ENCODE data around the gene TECPR2. TPM values are rescaled to one million over a fixed set of nuclear protein-coding genes. Genes with fewer than 3 reads are reported as not detected.

Gene TECPR2
- total and polyA plus RNA-seq, 8 donors: 11.6 to 30.1 (median 16.2) TPM

DNA sequence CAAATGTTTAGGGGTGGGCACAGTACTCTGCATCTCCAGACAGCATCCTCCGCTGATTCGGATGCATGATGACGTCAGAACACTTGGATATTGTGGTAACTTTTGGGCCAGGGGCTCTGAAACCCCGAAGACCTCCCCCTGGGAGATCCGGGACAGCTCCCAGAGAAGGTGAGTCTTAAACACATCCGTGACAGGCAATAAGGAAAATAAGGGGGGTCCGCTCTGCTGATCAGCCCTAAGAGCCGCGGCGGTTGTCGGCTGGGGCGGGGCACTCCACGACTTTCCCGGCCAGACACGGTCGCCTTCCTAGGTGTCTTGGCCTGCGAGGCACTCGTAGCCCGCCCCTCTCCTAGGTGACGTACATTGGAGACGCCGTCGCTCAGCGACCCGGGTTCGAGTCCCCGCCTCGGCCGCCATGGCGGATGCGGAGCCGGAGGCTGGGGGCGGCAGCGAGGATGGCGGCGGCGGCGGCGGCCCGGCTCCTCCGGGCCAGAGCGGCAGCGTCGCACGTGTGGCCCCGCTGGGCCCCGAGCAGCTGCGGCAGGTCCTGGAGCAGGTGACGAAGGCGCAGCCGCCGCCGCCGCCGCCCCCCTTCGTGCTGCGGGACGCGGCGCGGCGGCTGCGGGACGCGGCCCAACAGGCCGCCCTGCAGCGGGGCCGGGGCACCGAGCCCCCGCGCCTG is 43.2 kb upstream of the TECPR2 start, which contains the start of gene ZNF839:
TSS of gene ZNF839 (plus strand) at position 396 of the 682 bp plus-strand sequence. CDS start at position 416, 20 bp downstream.
- TF ChIP-seq CTCF (IDR thresholded peaks at IDR 0.05): no peak
- Histone ChIP-seq H3K27me3 (no peaks in the 10 kb centered on the region), H3K36me3 (no peaks in the 10 kb centered on the region), H3K4me3 (peak within 1 kb of the TSS; percentile 70 to 73), H3K4me1 (peaks cover 3 to 48% of the 10 kb centered on the region in 2 donors), H3K27ac (peak within 1 kb of the TSS; percentile 87 to 94), H3K9me3 (no peaks in the 10 kb centered on the region)
- ATAC-seq (peak; percentile 55), DNase-seq (peak; percentile 87 to 97 (median 94))
- intact Hi-C loops (cut with DNase I): no loop called here

DNA sequence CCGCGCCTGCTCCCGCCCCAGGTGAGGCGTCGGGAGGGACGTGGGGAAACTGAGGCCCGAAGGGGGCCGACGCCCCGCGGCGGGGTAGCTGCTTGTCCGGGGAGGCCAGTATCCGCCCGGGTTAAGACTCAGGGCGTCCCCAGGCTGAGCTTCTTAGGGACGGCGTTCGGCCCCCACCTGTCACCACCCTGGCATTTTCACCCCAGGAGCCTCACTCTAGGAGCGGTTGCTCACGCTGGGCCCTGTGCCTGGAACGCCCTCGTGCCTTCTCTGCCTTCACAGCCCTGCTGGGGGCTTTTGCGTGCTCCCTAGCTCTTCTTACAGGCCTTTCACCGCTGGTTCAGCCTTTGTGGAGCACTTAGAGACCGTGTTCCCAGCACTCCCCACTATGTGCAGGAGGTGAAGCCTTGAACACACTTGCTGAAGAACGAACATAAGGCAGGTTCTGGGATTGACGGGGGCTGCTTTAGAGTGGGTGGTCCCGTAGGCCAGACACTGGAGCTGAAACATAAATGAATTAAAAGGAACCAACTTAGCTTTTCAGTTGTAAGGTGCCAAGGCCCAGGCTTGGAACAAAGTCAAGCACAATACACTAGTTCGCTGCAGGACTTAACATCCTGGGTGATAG is 42.6 kb upstream of the TECPR2 start:
- Histone ChIP-seq H3K4me3 (peak overlapping the region; percentile 70 to 73), H3K27me3 (no peaks in the 10 kb centered on the region), H3K36me3 (no peaks in the 10 kb centered on the region), H3K9me3 (no peaks in the 10 kb centered on the region), H3K27ac (peak overlapping the region; percentile 87 to 94), H3K4me1 (peaks cover 3 to 45% of the 10 kb centered on the region in 2 donors)
- intact Hi-C loops (cut with DNase I): no loop called here
- no peak for TF ChIP-seq CTCF (IDR thresholded peaks at IDR 0.05)
- DNase-seq: peak in 1 of 4 donors; percentile 42
- no peak for ATAC-seq

DNA sequence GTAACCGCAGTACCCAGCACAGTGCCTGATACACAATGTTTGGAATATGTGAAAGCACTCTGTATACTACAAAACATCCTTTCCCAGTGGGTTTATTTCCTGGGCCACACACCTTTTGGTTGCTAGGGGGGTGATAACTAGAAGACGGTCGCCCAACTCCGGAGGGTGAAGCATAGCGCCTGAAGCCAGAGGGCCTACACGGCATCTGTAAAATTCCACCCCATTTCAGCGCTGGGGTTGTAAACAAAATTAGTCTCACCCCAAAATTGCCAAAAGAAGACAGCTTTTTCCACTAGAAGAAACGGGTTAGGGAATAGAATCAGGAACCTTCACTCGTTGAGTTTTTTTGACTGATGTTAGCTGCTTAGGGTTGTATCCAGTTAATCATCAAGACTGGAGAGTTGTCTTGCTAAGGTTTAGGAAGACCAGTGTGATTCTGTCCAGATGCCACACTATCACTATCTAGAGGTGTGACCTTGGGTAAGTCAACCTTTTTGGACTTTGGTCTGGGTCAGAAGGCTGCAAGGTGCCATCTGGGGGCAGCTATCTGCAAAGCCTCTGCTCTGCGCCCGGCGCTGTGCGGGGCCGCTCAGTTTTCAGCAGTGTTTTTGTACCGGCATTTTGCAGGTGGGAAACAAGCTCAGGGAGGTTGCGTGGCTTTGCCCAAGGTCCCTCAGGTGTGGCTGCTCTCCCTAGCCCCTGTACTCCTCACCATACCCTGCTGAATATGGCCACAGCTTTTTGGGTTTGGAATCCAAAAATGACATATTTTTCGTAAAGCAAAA is 41.9 kb upstream of the TECPR2 start:
- intact Hi-C loops (cut with DNase I): no loop called here
- no peak for DNase-seq
- peak overlapping the region in 1 of 2 donors; percentile 94 for H3K27ac ChIP-seq
- H3K27me3 ChIP-seq: no peaks in the 10 kb centered on the region
- peaks cover 0 to 5% of the 10 kb centered on the region in 2 donors for H3K36me3 ChIP-seq
- ATAC-seq: no peak
- TF ChIP-seq CTCF (IDR thresholded peaks at IDR 0.05): no peak
- H3K4me1 ChIP-seq: peaks cover 3 to 44% of the 10 kb centered on the region in 2 donors
- H3K4me3 ChIP-seq: peak overlapping the region in 1 of 2 donors; percentile 70
- H3K9me3 ChIP-seq: no peaks in the 10 kb centered on the region

DNA sequence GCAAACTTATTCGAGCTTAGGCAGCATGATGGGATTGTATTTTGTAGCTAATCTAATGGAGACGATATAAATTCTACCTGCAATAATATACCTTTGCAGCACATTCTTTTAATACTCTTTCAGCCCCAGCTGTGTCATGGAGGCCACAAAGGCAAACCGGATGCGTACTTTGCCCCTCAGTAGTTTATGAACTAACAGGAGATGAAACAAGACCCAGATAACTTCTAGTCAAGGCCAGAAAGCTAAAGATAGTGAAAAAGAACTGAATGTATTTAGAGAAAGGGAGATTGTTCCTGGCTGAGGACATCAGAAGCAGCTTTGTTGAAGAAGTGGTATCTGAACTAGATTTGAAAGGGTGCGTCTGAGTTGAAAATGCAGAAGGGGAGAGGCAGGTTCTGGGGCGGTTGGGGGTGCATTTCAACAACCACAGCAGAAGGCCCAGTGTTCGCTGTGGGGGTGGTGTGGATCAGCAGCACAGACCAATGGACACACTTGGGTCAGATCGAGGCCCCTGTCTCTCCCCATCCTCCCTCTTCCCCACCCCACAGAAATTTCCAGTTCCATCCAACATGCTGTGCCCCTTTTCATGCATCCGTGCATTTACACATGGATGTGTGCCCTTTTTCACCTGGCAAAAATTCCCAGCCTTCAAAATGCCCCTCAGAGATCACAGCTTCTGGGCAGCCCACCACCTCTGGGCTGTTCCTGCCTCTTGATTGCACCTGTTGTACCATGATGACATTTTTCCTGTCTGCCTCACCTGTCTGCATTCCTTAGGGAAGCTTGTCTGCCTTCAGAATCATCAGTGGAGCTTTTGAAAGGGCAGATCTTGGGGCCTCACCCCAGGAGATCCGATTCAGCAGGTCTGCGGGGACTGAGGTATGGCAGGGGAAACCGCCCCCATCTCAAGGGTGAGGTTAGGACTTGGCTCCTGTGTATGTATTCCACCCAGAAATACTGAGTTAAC is 41.0 kb upstream of the TECPR2 start:
- H3K4me1 ChIP-seq: peaks cover 0 to 36% of the 10 kb centered on the region in 2 donors
- intact Hi-C loops (cut with DNase I): no loop called here
- DNase-seq (no peak), ATAC-seq (no peak)
- H3K27ac ChIP-seq: no peak overlapping the region
- H3K4me3 ChIP-seq: no peak overlapping the region
- H3K9me3 ChIP-seq: no peaks in the 10 kb centered on the region
- no peaks in the 10 kb centered on the region for H3K27me3 ChIP-seq
- H3K36me3 ChIP-seq: peaks cover 0 to 14% of the 10 kb centered on the region in 2 donors
- no peak for TF ChIP-seq CTCF (IDR thresholded peaks at IDR 0.05)
